Naive thymus-derived CD8-positive, alpha-beta T cell (primary cell): ENCODE results near the gene GPR153. TPM values are rescaled to one million over a fixed set of nuclear protein-coding genes. Genes with fewer than 3 reads are reported as not detected.
"Not testable (repeated sequence)": the region's sequence is repeated elsewhere in the genome, so short reads cannot be mapped to it uniquely, and the experiment has no call there.

Experiments used
- ATAC-seq, 2 donors: fragments of 150-1000 bp; cut with Tn5 transposase in 1 of 2; sonication (Bioruptor Pico), chemical (Tn5 transposase) in 1 of 2; 1 replicate in 1 of 2; 2 replicates in 1 of 2; pipeline ENCODE4 v1.10.0; 2021; ENCODE audit warnings: mild to moderate bottlenecking in 2 of 2, moderate library complexity in 2 of 2
- POLR2A ChIA-PET: fragments of 350-600 bp; sonication (Branson Sonifier 250); formaldehyde crosslinking; loops from one replicate; lab custom pipeline; 2021; ENCODE audit warnings: antibody characterized with exemption; lab: Charles Lee
- DNase-seq, 10 donors: peaks; one replicate each; pipeline versions ENCODE4 v3.0.0 to v3.0.0-alpha.2; 2020 to 2022
- H3K27ac Mint-ChIP-seq, 10 donors: one replicate each; pipeline ENCODE4 v1.8.0; 2020 to 2022; ENCODE audit warnings: mild to moderate bottlenecking in 10 of 10, mixed read lengths in 10 of 10, moderate library complexity in 4 of 10, inconsistent platforms in 1 of 10
- H3K27me3 Mint-ChIP-seq, 5 donors: one replicate each; pipeline ENCODE4 v1.8.0; 2021 to 2022; ENCODE audit warnings: mixed read lengths in 5 of 5
- H3K36me3 Mint-ChIP-seq, 3 donors: one replicate each; pipeline ENCODE4 v1.8.0; 2020 to 2022; ENCODE audit warnings: mixed read lengths in 3 of 3, mild to moderate bottlenecking in 2 of 3, inconsistent platforms in 1 of 3
- H3K4me1 Mint-ChIP-seq, 4 donors: one replicate each; pipeline ENCODE4 v1.8.0; 2021 to 2022; ENCODE audit warnings: mixed read lengths in 4 of 4
- H3K4me3 Mint-ChIP-seq, 10 donors: one replicate each; pipeline ENCODE4 v1.8.0; 2020 to 2022; ENCODE audit warnings: mild to moderate bottlenecking in 10 of 10, mixed read lengths in 10 of 10, moderate library complexity in 6 of 10, inconsistent platforms in 1 of 10
- H3K9me3 Mint-ChIP-seq, 9 donors: one replicate each; pipeline ENCODE4 v1.8.0; 2020 to 2022; ENCODE audit warnings: mixed read lengths in 9 of 9, mild to moderate bottlenecking in 3 of 9, inconsistent platforms in 1 of 9, moderate library complexity in 1 of 9
- polyA plus RNA-seq, 3 donors: library from polyadenylated mRNA; unstranded; fragments of 300-500 nt; fragmentation: Illumina TruSeq; gene quantifications; one replicate each; pipeline ENCODE4 v1.2.3, GENCODE V29; 2021
- total RNA-seq, 8 experiments: library from RNA in 2 of 8; stranded (reverse) in 2 of 8; gene quantifications; one replicate each; pipeline ENCODE4 v1.2.3 and lab custom pipeline; 2021 to 2026

Gene GPR153
- total and polyA plus RNA-seq, 5 experiments from 2014 or later = 0.06 to 1.3 (median 0.56) TPM

DNA sequence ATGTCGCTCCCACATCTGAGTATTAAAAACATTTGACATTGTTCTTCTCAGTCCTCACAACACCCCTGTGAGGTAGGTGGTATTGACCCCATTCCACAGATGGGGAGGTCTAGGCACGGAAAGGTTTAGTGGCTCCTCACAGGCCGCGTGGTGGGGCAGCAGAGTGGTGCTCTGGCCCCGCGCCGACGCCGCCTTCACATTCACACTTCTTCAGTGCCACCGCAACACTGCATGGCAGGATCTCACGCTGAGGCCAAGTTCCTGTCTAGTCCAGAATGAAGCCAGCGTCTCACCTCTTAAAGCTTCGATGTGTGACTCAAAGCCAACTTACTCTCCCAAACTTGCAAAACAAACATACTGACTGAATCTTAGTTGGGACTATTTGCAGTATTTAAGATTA, 37.3 kb downstream of the GPR153 start:
- peaks cover 0 to under 1% (median 0%) of the 10 kb centered on the region in 5 donors for H3K27me3 Mint-ChIP-seq
- H3K27ac Mint-ChIP-seq = no peak overlapping the region
- peaks cover 0 to 63% (median 15%) of the 10 kb centered on the region in 3 donors for H3K36me3 Mint-ChIP-seq
- H3K4me3 Mint-ChIP-seq = no peak overlapping the region
- no peaks in the 10 kb centered on the region for H3K9me3 Mint-ChIP-seq
- peaks cover 0 to 3% (median 0%) of the 10 kb centered on the region in 4 donors for H3K4me1 Mint-ChIP-seq
- POLR2A ChIA-PET = no interaction called here
- ATAC-seq = no peak
- no peak for DNase-seq

- POLR2A ChIA-PET = no interaction called here
- peaks cover 0 to 3% (median 0%) of the 10 kb centered on the region in 4 donors for H3K4me1 Mint-ChIP-seq
Observed at GRCh38 chr1:6222636-6223035, 38.3 kb downstream of the GPR153 start.

DNA sequence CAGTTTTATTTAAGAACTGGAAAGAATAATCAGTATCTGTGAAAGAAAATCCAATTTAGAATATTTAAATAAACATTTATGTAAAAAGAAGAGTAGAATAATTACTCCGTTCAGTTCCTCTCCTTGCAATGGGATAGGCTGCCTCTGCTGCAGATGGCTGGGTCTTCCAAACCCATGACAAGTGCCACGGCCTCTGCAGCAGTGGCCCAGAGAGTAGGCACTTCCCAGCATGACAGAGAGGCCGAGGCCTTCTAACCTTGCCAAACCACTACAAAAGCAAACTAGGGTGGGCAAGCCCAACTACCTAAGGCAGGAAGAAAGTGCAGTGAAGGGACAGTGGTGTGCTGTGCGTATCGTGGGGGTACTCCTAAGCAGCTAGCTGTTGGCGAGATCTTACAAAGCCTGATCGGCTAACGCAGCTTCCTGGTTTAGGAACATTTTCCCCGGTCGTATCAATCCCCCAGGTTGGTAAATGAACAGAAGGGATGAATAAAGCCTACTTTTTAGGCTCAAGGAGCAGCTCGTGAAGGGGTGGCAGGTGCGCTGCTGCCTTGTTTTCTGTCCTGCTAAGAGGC, 39.6 kb downstream of the GPR153 start:
- Mint-ChIP-seq H3K27ac (no peak overlapping the region), H3K4me3 (no peak overlapping the region), H3K36me3 (peaks cover 0 to 45% (median 9%) of the 10 kb centered on the region in 3 donors), H3K27me3 (peaks cover 0 to 19% (median 11%) of the 10 kb centered on the region in 5 donors), H3K4me1 (peaks cover 0 to 5% (median 0%) of the 10 kb centered on the region in 4 donors), H3K9me3 (no peaks in the 10 kb centered on the region)
- DNase-seq (peak in 1 of 10 donors; percentile 43), ATAC-seq (no peak)
- POLR2A ChIA-PET = no interaction called here

More at GRCh38 chr1:6222636-6223035, 38.3 kb downstream of the GPR153 start:
- Mint-ChIP-seq H3K4me3 (no peak overlapping the region), H3K27me3 (peaks cover 0 to 10% (median 4%) of the 10 kb centered on the region in 5 donors), H3K36me3 (peaks cover 0 to 57% (median 15%) of the 10 kb centered on the region in 3 donors), H3K27ac (no peak overlapping the region), H3K9me3 (no peaks in the 10 kb centered on the region)
- no peak for ATAC-seq
- no peak for DNase-seq

DNA sequence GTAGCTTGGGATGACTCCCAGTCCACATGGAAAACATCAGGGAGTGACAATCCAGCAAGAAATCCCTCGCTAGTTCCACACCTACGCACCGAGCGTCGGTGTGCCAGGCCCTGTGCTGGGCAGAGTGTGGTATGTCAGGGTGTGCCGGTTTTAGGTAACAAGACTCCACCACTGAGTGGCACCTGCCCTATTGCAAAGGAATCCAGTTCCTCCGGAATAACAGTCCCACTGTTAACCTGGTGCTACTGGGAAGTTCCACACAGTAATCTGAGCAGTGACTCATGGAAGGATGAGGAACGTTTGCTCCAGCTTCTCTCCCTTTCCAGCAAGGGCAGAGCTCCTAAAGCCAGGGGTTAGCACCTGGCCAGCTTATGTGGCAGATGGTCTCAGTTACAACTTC, 40.7 kb downstream of the GPR153 start:
- ATAC-seq = no peak
- POLR2A ChIA-PET = no interaction called here
- Mint-ChIP-seq H3K4me3 (no peak overlapping the region), H3K27ac (no peak overlapping the region), H3K36me3 (peaks cover 0 to 35% (median 11%) of the 10 kb centered on the region in 3 donors), H3K9me3 (no peaks in the 10 kb centered on the region), H3K27me3 (peaks cover 4 to 27% (median 19%) of the 10 kb centered on the region in 5 donors), H3K4me1 (peaks cover 0 to 2% (median 0%) of the 10 kb centered on the region in 4 donors)
- DNase-seq = no peak

DNA sequence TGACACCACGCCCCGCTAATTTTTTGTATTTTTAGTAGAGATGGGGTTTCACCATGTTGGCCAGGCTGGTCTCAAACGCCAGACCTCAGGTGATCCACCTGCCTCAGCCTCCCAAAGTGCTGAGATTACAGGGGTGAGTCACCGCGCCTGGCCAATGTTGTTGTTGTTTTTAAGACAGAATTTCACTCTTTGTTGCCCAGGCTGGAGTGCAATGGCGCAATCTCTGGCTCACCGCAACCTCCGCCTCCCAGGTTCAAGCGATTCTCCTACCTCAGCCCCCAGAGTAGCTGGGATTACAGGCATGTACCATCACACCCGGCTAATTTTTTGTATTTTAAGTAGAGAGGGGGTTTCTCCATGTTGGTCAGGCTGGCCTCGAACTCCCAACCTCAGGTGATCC, 41.3 kb downstream of the GPR153 start:
- H3K4me3 Mint-ChIP-seq, H3K9me3 Mint-ChIP-seq, H3K27ac Mint-ChIP-seq, ATAC-seq, H3K4me1 Mint-ChIP-seq, POLR2A ChIA-PET, DNase-seq: not testable (repeated sequence)
- Mint-ChIP-seq H3K36me3 (peaks cover 0 to 29% (median 11%) of the 10 kb centered on the region in 3 donors), H3K27me3 (peaks cover 4 to 32% (median 22%) of the 10 kb centered on the region in 5 donors)

DNA sequence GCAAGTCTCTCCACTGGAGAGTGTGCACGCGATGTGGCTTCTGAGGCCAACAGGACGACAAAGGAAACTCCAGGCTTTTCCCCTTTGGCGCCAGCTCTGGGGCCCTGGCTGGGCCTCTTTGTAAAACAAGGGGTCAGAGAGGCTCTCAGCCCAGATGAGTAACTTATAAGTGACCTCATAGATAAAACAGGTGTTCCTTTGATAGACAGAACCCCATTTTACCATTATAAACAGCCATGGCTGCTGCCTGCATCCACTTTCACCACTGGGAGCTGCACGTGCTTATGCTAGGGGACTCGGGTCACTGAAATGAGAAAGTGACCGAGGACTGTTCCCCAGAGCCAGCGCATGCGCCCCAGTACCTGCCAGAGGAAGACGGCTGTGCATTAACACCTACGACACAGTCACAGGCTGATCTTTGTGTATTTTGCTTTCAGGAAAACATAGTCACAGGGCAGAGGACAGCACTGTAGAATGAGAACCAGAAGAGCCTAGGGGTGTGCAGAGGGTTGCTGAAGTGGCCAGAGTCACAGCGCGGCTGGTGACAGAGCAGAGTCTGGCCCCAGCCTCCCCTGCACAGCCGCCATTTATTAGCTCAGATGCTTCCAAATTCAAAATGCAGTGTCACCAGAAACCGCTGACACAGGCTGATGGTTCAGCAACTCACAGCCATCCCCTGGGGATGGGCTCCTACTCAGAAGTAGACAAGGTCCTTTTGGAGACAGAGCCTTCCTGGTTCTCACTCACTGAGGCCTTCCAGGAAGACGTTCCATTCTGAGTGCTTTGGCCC, 42.3 kb downstream of the GPR153 start:
- Mint-ChIP-seq H3K27ac (peak overlapping the region in 1 of 10 donors; percentile 52), H3K4me1 (peaks cover 0 to 2% (median 0%) of the 10 kb centered on the region in 4 donors), H3K4me3 (no peak overlapping the region), H3K36me3 (peaks cover 0 to 18% (median 6%) of the 10 kb centered on the region in 3 donors), H3K9me3 (no peaks in the 10 kb centered on the region), H3K27me3 (peaks cover 4 to 32% (median 22%) of the 10 kb centered on the region in 5 donors)
- no peak for DNase-seq
- ATAC-seq = no peak
- POLR2A ChIA-PET = no interaction called here

DNA sequence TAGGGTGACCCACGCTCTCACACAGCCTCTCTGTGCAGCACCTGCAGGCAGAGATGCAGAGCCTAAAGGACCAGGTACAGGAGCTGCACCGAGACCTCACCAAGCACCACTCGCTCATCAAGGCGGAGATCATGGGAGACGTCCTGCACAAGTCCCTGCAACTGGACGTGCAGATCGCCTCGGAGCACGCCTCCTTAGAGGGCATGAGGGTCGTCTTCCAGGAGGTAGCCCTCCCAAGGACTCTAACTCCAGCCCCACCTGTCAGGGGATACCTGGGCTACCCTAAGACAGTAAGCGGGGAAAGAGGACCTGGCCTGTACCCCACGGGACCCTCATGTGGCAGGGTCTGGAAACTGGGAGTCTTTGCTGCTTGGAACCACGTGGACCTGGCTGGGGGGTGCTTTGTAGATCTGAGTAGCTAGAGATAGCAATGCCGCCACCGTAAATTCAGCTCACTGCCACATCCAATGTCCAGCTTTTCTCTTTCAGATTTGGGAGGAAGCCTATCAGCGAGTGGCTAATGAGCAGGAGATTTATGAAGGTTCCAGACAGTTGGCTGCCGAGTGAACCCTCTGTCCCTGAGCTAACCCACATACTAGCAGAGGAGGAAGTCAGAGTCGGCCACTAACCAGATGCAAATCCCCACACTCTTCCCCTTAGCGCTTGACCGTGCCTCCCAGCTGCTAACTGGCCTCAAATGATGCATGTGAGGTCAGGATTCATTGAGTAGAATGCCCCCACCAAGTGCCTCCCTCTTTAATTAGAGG, 48.5 kb downstream of the GPR153 start:
- peaks cover 7 to 52% (median 30%) of the 10 kb centered on the region in 5 donors for H3K27me3 Mint-ChIP-seq
- H3K4me3 Mint-ChIP-seq = peak overlapping the region in 2 of 10 donors; percentile 6 to 18
- H3K27ac Mint-ChIP-seq = no peak overlapping the region
- H3K36me3 Mint-ChIP-seq = peaks cover 0 to 2% (median 0%) of the 10 kb centered on the region in 3 donors
- POLR2A ChIA-PET = interaction anchor here (0.6 kb wide), 1 partner anchor 11 kb away, joined by 4 read pairs; no protein-coding TSS in a partner anchor
- H3K4me1 Mint-ChIP-seq = peaks cover 0 to 13% (median 5%) of the 10 kb centered on the region in 4 donors
- no peaks in the 10 kb centered on the region for H3K9me3 Mint-ChIP-seq
- ATAC-seq = no peak
- DNase-seq = no peak

DNA sequence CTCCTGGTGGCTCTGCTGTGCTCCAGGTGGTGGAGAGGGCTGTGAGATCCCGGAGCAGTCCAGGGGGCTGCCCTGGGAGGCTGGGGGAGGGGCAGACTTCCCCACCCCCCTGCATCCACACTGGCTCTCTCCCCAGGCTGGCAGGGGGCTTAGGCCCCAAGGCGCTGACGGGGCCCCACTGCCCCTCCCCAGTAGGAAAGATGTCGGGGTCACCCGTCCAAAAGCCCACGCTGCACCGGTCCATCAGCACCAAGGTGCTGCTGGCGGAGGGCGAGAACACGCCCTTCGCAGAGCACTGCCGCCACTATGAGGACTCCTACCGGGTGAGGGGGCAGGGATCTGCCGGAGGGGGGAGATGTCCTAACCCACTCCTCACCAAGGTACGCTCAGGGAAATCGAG, 49.2 kb downstream of the GPR153 start:
- Mint-ChIP-seq H3K27me3 (peaks cover 10 to 52% (median 29%) of the 10 kb centered on the region in 5 donors), H3K4me1 (peaks cover 0 to 16% (median 7%) of the 10 kb centered on the region in 4 donors), H3K4me3 (peak overlapping the region in 1 of 10 donors; percentile 6), H3K36me3 (peaks cover 0 to 2% (median 0%) of the 10 kb centered on the region in 3 donors), H3K27ac (peak overlapping the region in 1 of 10 donors; percentile 11), H3K9me3 (no peaks in the 10 kb centered on the region)
- POLR2A ChIA-PET = no interaction called here
- DNase-seq (no peak), ATAC-seq (no peak)

- ATAC-seq = no peak
- DNase-seq = no peak
- peak overlapping the region in 1 of 10 donors; percentile 11 for H3K4me3 Mint-ChIP-seq
- no peak overlapping the region for H3K27ac Mint-ChIP-seq
- peaks cover 0 to 1% (median 0%) of the 10 kb centered on the region in 3 donors for H3K36me3 Mint-ChIP-seq
- H3K27me3 Mint-ChIP-seq = peaks cover 8 to 52% (median 29%) of the 10 kb centered on the region in 5 donors
- H3K9me3 Mint-ChIP-seq = no peaks in the 10 kb centered on the region
- peaks cover 0 to 16% (median 7%) of the 10 kb centered on the region in 4 donors for H3K4me1 Mint-ChIP-seq
- POLR2A ChIA-PET = no interaction called here
Observed at GRCh38 chr1:6210591-6211355, 50.1 kb downstream of the GPR153 start.

GRCh38 chr1:6209661-6210580, 51.0 kb downstream of the GPR153 start:
- Mint-ChIP-seq H3K27me3 (peaks cover 6 to 51% (median 23%) of the 10 kb centered on the region in 5 donors), H3K4me3 (peak overlapping the region in 8 of 10 donors; percentile 24 to 58 (median 52)), H3K36me3 (no peaks in the 10 kb centered on the region), H3K27ac (no peak overlapping the region), H3K4me1 (peaks cover 0 to 16% (median 8%) of the 10 kb centered on the region in 4 donors), H3K9me3 (no peaks in the 10 kb centered on the region)
- peak in 1 of 10 donors; percentile 26 for DNase-seq
- POLR2A ChIA-PET = no interaction called here
- ATAC-seq = peak in 1 of 2 donors; percentile 27
